NOMO-1 (cell line): ENCODE measurements around the gene WNK2.

ENCODE experiments used
- DNase-seq, 2 experiments: peaks; one replicate each; lab custom pipeline; 2025; ENCODE audit not compliant: unreplicated experiment in 2 of 2; lab: John Stamatoyannopoulos, UW

The WNK2 gene

DNA sequence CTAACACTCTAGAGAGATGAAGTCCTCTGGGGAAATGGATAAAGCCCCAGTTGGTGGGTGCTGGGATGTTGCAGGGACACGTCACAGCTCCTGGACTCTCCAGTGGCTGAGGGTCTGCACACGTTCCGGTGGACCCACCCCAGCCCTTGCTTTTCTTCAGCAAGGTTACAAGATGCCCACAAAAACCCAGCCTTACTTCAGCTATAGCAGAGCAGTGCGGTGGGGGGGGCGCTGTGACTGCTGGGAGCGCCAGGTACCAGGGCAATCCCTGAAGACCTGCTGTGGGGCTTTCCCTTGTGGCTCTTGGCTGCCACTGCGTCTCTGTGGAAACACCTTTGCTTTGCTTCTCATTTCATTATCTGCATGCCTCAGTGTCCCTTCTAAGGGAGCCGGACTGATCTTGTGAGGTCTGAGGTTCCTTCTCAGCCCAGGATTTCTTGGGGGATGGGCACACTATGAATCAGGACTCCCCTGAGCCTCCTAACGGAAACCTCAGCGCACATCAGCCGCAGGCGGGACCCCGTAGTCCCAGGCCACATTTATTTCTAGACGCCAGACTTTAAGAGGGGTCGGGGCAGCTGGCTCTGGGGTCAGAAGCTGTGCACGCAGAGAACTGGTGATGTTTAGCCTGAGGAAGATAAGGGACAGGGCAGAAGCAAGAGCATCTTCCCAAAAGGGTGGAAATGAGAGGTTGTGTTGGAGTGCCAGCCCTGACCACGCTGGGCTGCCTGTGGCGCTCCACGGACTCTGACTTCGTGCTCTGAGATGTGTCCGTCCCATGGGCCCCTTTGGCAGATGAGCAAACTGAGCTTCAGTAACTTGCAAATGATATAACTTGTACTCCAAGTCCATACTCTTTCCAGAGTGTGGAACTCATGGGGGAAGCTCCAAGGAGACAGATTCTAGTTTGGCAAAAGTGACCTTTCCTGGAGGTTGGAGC is 106.8 kb downstream of the WNK2 start:
- no peak for DNase-seq

DNA sequence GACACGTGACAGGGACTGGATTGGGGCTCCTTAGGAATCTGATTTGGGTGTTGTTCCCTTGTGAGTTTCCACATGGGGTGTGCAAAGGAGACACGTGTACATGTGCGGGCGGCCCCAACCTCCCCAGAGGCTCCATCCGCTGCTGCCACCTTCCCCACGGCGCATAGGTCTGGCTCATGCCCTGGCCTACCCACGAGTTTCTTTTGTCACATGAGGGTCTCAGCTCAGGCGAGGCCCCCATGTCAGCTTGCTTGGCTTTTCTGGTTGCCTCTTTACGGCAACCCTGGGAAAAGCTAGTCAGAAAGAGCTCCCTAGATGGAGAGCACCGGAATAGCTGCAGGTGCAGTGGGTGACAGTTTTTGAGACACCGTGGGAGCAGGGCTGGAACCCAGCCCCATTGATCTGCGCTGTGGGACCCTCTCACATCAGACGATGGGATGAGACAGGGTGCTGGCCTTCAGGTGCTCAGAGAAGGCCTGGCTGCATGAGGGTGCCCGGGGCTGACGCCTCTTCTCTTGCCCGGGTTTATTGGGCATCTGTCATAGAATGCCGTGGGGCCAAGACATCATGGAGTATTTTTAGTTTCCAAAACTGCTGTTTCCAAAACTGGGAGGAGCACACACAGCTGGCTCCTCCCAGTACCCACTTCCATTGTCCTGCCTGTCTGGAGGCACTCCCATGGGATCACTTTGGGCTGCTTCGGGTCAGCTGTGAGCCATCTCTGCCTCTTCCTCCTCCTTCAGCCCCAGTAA is 107.8 kb downstream of the WNK2 start:
- DNase-seq: no peak

DNA sequence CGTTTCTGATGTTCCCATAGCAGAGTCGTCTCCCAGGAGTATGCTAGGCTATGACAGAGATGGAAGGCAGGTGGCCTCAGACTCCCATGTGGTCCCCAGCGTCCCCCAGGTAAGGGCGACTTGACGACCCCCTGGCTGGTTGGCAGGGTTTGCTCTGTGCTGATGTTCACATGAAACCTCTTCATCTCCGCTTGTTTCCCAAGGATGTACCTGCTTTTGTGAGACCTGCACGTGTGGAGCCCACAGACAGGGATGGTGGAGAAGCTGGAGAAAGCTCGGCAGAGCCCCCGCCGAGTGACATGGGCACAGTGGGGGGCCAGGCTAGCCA is 108.3 kb downstream of the WNK2 start:
- DNase-seq: no peak

DNA sequence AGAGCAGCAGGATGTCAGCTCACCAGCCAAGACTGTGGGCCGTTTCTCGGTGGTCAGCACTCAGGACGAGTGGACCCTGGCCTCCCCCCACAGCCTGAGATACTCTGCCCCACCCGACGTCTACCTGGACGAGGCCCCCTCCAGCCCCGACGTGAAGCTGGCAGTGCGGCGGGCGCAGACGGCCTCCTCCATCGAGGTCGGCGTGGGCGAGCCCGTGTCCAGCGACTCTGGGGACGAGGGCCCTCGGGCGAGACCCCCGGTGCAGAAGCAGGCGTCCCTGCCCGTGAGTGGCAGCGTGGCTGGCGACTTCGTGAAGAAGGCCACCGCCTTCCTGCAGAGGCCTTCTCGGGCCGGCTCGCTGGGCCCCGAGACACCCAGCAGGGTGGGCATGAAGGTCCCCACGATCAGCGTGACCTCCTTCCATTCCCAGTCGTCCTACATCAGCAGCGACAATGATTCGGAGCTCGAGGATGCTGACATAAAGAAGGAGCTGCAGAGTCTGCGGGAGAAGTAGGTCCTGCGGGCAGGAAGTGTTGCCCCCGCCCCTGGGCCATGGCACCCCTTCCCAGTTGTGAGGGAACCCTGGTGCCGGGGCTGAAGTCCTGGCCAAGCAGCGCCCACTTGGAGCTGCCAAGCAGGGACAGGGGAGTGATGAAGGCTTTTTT is 108.9 kb downstream of the WNK2 start:
- DNase-seq: no peak

DNA sequence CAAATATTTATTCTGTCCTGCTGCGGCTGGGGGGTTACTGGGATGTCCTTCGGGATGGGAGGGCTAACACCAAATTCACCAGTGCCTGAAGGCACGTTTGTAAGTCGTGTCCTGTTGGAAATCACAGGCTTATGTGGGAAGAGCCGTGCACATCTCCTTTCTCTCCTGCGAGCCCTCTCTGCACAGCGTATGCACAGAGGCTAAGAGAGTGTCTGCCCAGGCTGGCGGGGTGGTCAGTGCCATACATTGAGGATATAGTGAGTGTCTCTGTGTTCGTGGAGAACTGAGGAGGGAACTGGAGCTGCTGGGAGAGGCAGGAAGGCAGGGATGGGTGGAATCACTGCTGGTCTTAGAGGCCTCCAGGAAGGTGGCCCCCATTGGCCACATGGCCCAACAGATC is 110.1 kb downstream of the WNK2 start:
- DNase-seq: no peak

DNA sequence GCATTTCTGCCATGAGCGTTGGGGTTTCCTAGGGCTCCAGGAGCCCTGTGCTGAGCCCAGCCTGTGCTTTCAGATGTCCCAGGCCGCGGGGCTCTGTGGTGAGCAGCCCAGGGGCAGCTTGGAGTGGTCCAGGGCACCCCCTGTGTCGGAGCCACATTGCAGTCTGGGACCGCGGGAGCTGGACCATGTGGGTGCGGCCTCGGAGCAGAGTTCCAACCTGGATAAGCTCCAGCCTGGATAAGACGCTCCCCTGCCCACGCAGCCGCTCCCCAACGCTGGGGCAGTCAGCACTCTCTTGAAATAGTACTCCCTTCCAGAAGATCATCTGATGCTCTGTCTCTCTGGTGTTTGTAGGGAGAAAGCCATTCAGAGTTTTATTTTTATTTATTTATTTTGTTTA is 111.1 kb downstream of the WNK2 start:
- no peak for DNase-seq

DNA sequence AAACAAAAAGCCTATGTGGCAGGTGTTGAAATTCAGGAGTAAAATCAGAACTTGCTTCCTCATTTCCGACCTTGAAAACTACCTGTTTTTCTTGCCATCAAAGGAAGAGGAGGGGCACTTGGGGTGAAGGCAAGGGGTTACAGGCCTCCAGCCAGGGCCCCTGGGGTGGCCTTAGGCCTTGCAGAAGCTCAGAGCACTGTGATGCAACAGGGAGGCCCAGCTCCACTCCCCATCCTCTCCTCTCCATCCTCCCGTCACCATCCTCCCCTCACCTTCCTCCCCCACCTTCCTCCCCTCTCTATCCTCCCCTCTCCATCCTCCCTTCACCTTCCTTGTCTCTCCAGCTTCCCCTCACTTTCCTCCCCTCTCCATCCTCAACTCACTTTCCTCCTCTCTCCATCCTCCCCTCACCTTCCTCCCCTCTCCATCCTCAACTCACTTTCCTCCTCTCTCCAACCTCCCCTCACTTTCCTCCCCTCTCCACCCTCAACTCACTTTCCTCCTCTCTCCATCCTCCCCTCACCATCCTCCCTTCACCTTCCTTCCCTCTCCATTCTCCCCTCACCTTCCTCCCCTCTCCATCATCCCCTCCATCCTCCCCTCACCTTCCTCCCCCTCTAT is 111.6 kb downstream of the WNK2 start:
- DNase-seq: no peak

DNA sequence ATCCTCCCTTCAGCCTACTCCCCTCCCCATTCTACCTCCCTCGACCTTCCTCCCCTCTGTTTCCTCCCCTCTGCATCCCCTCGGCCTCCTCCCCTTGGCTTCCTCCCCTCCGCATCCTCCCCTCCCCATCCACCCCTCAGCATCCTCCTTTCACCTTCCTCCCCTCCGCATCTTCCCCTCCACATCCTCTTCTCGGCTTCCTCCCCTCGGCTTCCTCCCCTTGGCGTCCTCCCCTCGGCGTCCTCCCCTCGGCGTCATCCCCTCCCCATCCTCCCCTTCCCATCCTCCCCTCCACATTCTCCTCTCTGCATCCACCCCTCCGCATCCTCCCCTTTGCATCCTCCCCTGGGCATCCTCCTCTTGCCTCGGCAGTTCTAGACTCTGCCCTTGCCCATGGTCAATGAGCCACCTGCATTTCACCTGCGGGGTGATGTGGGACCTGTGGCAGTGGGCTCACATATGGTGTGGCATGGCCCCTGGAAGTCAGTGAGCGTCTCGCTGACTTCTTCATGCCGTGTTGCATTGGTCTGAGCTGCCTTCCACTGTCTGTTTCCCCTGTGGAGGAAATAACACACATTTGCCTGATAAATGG is 113.0 kb downstream of the WNK2 start:
- no peak for DNase-seq

DNA sequence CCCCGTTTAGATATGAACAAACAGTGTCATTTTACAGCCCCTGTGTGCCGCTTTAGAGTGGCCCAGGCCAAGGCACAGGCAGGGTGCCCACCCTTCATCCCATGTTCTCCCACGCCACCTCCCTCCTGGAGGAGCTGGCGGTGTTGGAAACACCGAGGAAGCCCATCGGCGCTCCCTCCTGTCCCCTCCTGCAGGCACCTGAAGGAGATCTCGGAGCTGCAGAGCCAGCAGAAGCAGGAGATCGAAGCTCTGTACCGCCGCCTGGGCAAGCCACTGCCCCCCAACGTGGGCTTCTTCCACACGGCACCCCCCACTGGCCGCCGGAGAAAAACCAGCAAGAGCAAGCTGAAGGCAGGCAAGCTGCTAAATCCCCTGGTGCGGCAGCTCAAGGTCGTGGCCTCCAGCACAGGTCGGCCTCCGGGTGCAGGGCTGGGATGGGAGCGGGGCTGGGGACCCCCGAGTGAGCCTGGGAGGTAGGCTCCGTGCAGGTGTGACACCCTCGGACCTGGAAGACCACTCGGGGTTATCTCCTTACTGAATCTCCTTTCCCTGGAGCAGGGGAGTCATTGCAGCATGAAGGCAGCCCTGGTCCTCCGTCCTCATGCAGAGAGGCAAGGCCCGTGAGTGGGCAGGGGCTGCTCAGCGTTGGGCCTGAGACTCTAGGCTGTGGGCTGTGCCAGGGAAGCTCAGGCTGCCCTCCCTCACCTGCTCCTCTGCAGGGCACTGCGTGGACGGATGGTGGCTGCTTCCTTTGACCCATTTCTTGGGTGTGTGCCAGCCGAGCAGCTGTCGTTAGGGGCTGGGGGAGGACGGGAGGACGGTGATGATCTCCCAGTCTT is 113.9 kb downstream of the WNK2 start:
- DNase-seq: no peak

DNA sequence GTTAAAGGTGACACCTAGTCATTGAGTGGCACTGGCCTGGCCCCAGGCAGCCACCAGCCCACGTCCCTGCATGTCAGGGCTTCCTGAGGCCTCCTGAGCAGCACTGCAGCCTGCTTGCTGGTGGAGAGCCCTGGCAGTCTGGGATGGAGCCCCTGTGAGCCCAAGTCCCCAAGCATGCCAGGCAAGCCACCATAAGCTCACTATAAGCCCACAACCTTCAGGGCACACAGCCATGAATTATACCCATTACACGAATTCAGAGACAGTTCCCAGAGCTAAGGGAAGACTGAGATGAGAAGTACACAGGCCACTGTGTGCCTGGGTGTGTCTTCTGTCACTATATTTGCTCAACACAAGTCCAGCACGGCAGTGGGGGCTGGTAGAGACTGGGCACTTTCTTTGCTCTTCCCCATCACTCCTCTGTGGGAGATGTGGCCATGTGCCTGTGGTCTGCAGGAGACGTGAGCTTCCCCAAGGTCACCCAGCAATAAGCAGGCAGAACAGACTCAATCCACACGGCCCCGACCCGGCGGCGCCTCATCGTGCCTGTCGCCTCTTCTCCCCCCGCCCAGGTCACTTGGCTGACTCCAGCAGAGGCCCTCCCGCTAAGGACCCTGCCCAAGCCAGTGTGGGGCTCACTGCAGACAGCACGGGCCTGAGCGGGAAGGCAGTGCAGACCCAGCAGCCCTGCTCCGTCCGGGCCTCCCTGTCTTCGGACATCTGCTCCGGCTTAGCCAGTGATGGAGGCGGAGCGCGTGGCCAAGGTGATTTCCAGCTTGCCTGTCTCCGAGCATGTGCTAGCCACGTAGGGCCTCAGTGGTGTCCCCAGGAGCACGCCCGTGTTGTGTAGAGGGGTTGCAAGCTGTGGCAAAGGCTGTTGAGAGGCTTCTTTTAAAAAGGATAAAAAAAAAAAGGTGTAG is 114.8 kb downstream of the WNK2 start:
- DNase-seq: no peak

DNA sequence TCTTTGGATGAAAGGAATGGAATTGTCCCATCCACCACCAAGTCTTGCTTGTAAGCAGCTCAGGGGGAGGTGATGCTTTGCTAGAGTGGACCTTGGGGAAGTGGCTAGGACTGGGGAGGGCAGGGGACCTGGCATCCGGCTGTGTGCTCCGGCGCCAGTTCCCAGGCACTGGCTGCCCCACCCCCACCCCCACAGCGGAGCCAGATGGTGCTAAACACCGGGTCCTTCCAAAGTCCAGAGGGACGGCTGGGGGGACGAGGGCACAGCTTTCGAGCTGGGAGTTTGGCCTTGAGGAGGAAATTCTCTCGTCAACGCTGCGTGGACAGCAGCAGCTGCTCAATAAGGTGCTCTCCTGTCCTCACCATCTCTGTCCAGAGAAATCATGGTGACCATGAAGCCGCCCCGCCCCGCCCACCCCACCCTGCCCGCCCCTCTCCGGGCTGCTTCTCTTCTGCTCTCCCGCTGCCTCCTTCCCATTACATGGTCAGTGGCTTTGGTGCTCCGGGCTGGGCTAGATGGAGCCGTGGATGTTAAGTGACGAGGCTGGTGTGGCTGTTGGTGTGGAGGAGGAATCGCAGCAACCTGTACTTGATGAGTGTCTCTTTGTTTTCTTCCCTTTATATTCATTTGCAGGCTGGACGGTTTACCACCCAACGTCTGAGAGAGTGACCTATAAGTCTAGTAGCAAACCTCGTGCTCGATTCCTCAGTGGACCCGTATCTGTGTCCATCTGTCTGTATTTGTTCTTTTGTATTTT is 115.7 kb downstream of the WNK2 start:
- no peak for DNase-seq

DNA sequence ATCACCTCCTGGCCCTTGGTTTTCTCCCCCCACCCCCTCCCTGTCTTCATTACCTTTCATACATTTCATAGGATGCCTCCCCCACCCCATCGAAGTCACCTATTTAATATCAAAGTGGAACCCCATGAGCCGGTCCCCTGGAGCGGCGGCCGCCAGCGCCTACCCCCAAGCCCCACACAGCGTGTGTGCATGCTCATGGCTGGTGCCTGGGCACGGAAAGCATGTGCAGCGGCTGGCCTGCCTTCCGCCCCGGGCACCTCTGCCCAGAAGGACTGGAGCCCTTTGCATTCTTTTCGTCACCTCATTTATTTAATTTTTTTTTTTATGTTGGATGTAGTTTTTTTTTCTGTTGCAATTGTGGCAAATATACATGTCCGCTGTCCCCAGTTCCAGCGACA is 116.2 kb downstream of the WNK2 start:
- DNase-seq: no peak

DNA sequence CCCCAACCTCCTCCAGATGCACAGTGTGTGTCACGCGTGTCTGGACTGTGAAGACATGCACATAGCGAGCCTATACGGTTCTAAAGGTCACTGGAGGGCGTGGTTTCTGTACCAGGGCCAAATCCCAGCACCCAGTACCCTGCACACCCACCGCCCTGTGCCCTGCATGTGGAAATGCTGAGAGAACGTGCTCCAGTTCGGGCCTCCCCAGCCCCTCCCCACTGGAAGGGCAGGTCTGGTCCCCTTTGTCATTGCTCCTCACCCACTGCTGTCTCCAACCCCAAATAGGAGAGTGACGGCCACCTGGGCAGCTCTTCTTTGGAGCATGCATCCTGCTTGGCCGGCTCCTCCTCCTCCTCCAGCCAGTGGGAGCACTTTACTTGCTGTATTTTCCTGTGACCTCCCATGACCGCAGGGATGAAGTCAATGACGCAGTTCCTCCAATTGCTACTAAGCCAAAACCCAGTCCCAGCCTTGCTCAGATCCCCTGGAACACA is 116.7 kb downstream of the WNK2 start:
- no peak for DNase-seq

DNA sequence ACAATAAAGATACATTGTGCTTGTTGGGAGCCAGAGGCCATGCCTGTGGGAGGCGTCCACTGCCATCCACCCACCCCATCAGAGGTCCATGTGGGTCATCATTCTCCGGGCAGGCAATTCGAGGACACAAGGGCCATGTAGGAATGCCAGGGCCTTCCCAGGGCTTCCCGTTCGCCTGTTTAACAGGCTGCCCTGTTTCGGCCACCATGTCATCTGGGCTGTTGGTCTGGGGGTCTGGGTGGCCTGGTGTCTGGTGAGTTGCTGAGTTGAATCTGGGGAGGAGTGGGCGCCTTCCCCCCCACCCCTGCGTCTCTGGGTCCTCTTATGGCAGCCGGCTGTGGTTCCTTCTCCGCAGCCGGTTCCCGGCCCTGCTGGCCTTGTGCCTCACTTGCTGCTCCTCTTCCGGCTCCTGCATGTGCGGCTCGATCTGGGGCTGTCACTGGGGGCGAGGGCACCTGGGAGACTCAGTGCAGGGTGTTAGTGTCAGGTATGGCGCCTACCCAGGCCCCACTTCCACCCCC is 117.4 kb downstream of the WNK2 start:
- no peak for DNase-seq

DNA sequence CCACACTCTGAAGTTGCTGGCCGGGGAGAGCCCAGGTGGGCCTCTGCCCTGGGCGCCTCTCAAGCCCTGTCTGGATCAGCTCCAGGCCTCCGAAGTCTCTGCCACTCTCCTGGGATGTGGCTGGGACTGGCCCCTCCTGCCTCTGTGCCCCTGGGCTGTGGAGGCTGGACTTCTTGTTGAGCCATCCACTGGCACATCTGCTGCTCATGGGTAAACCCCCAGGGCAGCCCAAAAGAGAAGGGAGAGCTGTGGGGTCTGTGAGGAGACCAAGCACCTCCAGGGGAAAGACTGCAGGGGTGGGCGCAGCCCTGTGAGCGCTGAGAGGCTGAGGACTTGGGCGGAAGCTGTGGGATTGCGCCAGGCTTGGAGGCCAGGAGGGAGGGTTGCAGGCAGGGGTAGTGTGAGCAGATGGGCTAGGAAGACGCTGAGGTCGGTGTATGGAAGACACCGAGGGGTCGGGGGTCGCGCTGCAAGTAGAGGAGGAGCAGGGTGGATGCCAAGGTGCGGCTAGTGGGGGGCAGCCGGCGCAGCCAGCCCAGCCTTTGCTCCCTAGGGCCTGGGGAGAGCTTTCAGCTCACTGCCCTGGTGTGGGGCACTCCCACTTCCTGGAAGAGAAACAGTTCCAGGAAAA is 118.1 kb downstream of the WNK2 start:
- DNase-seq: no peak

DNA sequence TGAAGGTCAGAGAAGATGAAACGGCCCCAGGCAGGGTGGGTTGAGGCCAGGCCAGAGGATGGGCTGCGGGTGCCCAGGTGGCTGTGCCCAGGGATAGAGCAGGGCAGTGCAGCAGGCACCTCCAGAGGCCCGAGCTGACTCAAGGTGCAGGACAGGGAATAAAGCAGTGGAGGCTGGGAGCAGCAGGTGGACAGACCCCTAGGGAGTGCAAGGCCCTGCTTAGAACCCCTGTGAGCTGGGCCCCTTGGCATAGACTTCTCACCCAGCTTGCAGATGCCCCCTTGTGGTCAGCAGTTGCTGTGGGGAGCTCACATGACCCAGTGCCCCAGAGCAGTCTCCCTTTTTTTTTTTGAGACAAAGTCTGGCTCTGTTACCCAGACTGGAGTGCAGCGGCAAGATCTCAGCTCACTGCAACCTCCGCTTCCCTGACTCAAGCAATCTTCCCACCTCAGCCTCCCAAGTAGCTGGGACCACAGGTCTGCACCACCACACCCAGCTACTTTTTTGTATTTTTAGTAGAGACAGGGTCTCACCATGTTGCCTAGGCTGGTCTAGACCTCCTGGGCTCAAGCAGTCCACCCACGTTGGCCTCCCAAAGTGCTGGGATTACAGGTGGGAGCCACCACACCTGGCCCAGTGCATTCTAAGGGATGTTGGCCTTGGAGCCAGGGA is 118.8 kb downstream of the WNK2 start:
- DNase-seq: peak; percentile 43 to 50

DNA sequence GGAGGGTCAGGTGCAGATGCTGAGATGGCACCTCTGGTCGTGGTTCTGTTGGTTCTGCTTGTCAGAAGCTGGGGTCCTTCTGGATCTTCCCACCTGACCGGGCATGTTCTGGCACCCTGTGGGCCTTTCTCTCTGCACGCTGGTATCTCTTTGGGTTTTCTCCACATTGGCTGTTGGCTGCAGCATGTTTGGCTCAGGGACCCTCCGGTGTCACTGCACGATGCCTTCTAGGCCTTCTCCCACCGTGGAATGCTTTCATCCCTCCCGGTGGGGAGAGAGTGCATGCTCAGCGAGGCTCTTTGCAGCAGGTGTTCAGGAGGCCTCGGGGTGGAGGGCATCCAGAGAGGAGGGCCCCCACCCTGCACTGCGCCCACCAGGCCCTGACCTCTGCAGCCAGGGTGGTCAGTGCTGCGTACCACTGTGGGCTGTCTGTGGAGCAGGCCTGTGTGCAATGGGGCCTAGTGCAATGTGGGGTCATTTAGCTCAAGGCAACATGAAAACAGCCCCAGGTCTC is 119.4 kb downstream of the WNK2 start:
- no peak for DNase-seq
